NCI-H1092 (cell line): Measurements from ENCODE around the gene MPHOSPH10.
"Not testable (repeated sequence)": the region's sequence is repeated elsewhere in the genome, so short reads cannot be mapped to it uniquely, and the experiment has no call there.

Source experiments
- DNase-seq: peaks from one replicate; lab custom pipeline; 2025; lab: John Stamatoyannopoulos, UW

Gene MPHOSPH10

GRCh38 chr2:71178836-71179235, 48.4 kb downstream of the MPHOSPH10 start:
- DNase-seq, result not testable (repeated sequence)

- no peak for DNase-seq
Observed at GRCh38 chr2:71181316-71181715, 50.9 kb downstream of the MPHOSPH10 start.

- DNase-seq, result not testable (repeated sequence)
Observed at GRCh38 chr2:71183306-71184115, 53.1 kb downstream of the MPHOSPH10 start.

- DNase-seq, result no peak
Observed at GRCh38 chr2:71186973-71187372, 56.5 kb downstream of the MPHOSPH10 start.

- no peak for DNase-seq
Observed at GRCh38 chr2:71187589-71187988, 57.2 kb downstream of the MPHOSPH10 start.

GRCh38 chr2:71190656-71191569, 60.5 kb downstream of the MPHOSPH10 start:
- no peak for DNase-seq

GRCh38 chr2:71191570-71191943, 61.1 kb downstream of the MPHOSPH10 start:
- no peak for DNase-seq
